ENCODE results near the gene PSMB7.

The PSMB7 gene

DNA sequence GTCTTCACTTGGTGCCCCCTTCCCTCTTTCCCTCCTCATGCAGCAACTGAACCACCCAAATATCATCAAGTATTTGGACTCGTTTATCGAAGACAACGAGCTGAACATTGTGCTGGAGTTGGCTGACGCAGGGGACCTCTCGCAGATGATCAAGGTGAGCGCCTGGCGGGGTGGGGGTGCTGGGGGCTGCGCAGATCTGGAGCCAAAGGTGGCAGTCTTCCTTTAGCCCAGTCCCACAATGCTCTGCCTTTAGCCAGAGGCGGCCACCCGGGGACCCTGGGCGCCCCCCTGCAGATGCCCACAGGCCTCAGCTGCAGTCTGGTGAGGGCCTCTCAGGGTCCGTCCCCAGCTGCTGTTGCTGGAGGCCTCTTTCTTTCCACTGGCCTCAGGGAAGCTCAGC, 93.8 kb downstream of the PSMB7 start:
- no peak for DNase-seq

DNA sequence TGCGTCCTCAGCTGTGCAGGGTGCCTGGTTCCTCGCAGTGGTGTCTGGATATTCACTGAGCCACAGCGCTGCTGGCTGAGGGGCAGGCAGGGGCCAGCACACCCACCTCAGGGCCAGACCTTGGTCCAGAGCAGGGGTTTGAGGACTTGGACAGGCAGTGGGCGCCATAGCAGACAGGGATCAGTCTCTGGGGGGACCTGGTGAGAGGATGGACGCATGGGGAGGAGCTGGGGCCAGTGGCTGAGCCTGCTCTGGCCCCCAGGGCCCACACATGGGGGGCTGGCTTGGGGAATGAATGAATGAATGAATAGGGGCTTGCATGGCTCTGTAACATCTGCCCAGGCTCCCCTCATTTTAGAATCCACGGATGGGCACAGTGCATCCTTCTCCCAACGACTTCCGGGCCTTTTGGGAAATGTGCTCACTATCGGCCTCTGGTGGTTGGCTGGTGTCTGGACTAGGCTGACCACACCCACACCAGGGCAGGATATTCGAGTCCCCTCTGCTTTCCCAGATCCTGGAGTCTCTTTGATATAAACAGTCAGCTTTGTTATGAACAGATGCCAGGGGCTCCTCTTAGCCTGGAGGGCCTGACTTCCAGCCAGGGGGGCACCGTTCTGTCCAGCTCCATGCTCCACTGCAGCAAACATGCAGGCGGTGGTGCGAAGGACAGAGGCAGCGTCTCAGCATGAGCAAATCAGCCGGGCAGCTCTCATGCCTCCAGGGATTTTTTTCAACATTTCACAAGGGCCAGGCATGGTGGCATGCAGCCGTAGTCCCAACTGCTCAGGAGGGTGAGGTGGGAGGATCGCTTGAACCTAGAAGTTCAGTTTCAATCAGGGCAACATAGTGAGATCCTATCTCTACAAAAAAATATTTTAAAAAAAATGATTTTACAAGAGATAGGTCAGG, 94.9 kb downstream of the PSMB7 start:
- peak; percentile 55 for DNase-seq

DNA sequence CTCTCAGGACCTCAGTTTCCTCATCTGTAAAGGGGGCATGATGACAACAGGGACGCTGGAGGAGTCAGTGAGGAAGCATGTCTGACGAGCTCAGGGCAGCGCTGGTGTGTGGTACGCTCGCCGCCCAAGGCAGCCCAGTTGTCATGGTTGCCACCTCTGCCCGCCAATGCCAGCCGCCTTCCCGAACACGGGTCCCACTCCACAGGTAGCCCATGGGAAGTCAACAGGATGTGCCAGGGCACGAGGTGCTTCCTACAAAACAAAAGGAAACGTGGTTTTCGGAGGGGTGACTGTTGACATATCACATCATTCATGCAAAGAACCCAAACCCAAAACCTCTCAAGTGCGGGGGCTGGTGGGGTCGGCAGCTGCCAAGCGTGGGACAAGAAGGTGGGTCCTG, 99.4 kb downstream of the PSMB7 start:
- no peak for DNase-seq

DNA sequence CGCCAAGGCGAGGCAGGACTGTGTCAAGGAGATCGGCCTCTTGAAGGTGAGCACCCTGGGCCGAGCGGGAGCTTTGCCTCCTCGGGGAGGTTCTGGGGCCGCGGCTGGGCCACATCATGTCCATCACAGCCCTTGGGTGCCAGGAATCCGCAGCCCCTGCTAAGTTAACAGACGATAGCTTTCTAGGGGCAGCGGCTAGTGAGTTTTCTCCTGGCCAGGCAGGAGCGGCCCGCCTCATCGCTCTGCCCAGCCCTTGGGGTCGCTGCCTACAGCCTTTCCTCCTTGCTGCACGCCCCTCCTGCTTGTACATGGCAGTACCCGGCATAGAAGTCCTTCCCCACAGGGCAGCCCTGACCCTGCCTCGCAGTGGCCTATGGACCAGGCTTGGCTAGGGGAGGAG, 101.3 kb downstream of the PSMB7 start:
- no peak for DNase-seq

DNA sequence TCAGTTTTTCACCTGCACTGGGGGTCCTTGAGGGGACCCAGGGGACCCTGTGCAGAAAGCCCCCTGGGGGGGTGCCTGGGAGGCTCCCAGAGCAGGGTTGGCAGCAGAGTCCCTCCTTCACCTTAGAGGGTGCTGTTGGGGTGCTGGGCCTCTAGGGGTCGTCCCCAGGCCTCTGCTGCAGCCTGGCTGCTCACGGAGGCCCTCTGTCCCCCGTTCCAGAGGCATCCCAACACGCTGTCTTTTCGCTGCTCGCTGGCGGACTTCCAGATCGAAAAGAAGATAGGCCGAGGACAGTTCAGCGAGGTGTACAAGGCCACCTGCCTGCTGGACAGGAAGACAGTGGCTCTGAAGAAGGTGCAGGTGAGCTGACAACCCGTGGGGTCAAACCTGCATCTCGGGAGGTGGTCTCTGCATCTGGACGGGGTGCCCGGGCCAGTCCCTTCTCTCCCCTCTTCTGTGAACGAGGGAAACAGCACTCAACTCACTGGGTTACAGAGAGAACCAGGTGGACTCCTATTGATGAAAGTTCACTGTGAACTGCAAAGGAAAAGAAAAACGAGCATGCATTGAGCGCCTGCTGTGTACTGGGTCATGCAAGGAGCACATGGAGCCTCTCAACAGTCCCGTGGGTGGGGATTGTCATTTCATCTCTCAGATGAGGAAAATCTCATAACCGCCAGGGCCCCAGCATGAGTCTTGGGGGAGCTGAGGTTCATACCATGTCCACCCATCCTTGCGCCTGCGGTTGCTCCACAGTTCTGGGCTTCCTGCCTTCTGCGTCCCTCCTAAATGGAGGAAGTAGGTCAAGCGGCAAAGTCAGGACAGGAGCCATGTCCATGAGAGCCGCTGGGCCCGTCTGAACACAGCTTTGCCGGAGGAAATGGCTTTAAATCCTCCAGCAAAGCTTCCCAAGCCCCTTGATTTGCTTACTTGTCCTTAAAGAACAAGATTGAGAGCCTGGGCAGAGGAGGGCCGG, 102.7 kb downstream of the PSMB7 start:
- no peak for DNase-seq

DNA sequence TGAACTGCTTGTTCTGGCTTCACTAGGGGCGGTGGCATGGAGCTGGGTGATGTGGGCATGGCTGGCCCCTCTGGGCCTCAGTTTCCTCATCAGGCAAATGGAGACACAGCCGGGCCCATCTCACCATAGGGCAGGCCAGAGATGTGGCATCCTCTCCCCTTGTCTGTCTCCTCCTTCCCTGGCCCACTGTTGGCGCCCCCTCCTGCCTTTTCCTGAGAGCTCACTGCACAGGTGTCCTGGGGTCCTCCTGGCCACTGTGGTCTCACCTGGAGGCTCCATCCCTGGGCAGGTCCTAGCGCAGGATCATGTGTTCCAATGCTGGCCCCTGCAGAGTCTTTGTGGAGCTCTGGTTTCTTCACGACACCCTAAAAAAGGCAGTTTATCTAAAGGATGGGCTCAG, 104.0 kb downstream of the PSMB7 start:
- DNase-seq, result no peak

DNA sequence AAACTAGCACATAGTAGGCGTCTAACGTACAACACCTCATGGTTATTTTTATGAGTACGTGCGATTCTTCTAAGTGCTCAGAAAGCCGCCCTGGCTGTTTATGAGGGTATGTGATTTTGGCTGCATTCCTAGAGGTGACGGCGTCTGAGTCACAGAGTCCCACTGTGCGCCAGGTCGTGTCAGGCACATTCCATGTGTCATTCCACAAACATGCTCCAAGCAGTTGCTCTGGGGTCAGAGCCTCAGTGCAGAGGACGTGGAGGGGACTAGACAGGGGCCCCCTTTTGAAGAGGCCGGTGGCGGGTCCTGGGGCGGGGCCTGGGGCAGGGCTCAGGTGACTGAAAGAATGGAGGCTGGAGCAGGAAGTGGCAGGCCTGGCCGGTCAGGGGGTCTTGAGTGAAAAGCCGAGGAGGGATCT, 105.6 kb downstream of the PSMB7 start:
- DNase-seq, result no peak

DNA sequence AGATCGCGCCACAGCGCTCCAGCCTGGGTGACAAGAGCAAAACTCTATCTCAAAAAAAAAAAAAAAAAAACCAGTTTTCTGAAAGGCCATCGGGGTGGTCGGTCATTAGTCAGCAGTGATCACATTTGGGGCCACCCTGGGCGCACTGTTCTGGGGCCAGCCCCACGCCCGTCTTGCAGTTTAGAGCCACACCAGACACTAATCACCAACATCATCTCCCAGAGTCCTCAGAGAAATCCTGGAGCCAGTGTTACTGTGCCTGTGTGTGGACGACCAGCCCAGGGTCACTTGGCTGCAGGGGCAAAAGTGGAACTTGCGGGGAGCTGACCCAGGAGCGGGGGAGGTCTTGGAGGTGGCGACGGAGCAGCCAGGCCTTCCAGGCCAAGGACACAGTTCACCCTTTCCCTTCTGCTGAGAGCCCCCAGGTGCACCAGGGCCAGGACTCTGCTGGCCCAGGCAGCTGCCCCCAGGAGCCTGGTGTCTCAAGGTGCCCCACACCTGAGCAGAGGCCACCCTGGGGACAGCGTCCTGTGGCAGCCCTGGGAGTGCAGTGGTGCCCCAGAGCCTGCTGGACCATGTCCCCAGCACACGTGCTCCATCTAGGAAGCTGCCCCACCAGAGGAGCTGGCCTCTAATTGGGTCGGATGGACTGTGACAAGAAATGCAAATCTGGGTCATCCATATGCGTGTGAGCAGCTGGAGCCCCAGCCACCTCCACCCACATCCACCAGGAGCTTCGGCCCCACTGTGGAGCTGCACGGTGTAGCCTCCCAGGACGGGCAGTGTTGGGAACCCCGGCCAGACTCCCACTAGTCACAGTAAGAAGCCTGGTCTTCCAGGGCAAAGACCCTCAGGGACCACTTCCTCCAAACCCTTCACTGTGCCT, 106.4 kb downstream of the PSMB7 start:
- DNase-seq, result no peak

DNA sequence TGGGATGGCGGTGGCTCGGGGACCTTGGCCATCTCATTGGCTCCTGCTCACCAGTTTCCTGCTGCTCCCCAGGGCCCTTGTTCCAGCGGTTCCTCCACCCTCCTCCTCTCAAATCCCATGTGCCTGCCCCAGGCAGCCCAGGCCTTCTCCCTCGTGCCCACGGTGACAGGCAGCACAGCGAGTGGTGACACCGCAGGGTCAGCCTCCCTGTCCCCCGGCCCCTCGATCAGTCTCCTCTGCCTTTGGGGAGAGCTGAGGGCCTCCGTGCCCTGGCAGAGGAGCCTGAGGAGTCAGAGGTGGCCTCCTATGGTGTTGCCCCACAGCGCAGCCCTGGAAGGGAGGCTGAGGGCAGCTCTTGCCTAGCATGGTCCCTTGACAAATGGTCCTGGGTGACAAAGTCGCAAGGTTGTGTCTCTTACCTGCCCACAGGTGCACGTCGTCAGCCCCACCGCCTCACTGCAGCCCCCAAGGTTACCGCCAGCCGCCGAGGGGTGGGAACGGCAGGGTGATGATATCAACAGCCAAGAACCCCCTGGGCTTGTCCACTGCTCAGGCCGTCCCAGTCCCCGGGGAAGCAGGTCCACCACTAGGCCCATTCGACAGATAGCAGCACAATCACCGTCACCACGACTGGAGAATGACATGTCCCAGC, 107.7 kb downstream of the PSMB7 start:
- no peak for DNase-seq

DNA sequence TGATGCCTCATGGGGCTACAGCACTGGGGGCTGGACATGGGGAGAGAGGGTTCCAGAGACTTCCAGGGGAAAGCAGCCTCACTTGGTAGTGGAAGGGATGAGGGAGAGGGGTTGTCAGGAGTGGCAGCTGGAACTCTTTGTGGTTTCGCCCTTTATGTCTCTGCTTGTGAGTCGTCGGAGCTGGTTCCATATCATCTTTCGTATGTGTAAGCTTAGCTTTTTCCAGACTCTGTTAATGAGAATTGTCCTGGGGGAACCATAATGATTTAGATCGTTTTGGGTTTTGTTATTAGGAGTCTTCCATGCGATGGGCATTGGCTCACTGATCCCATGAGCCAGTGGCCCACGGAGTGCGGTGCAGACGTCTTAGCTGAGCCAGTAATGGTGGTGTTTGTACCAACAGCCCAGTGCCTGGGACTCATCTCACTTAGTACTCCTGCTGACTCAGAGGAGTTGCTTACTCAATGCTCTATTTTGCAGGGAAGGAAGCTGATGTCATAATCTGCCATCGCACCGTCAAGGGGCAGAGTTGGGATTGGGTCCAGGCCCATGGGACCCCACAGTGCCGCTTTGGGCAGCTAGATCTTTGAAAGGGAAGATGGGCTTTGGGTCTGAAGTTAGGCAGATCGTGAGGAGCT, 109.0 kb downstream of the PSMB7 start:
- no peak for DNase-seq

DNA sequence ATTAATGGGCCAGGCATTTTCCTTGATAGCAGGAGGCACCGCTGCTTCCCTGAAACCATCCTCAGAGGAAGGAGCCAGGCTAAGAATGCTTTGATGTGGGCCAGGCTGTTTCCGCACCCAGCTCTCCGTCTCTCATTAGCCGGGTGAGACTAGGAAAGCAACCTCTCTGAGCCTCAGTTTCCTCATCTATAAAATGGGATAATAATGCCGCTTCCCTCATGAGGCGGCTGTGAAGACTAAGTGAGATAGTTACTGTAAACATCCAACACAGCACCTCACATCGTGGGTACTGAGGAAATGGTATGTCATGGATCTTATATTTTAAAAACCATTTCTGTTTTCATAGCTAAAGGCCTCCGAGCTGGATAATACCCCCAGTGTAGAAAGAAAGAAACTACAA, 111.0 kb downstream of the PSMB7 start:
- DNase-seq, result no peak

DNA sequence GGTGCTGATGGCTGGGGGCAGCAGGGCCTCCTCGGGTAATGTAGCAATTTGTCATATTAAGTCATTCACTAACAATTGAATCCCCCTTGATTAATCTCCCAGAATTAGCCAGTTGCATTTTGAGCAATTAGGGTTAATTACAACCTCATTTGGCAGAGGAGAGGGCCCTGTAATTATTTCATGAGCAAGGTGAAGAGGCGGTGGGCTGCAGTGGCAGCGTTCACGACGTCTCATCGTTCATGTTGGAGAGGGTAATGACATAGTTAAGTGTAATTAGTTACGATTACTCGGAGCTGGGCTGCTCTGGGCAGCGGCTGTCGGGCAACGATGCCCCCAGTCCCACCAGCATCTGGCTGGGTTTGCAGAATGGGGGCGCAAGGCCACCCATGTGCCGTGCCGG, 111.5 kb downstream of the PSMB7 start:
- DNase-seq, result no peak

Measured in NCI-H2029 treated with DMSO at 0.1 percent for 48 hours (cell line).